SK-N-SH treated with all-trans-retinoic acid at 6 μM for 48 hours (cell line): ENCODE data around the gene CEP290.

Experiments used
- ATAC-seq: fragments of 200-7000 bp; cut with Tn5 transposase; 3 replicates; pipeline ENCODE4 v1.9.1; 2020; ENCODE audit warnings: mild to moderate bottlenecking, moderate library complexity
- ARNTL ChIP-seq: fragments of 450-650 bp; formaldehyde crosslinking; IDR thresholded peaks from 2 replicates; pipeline ENCODE4 v1.5.0; 2020; ENCODE audit warnings: low read depth, mild to moderate bottlenecking, moderate library complexity, borderline replicate concordance
- BACH2 ChIP-seq: fragments of 250-450 bp; sonication (Bioruptor Pico); IDR thresholded peaks from 2 replicates; pipeline ENCODE4 v1.9.0; 2021; ENCODE audit warnings: mild to moderate bottlenecking, borderline replicate concordance
- CSDC2 ChIP-seq: fragments of 250-450 bp; sonication (Bioruptor Pico); IDR thresholded peaks from 2 replicates; pipeline ENCODE4 v1.5.0; 2020; ENCODE audit warnings: mild to moderate bottlenecking, moderate library complexity
- ESRRG ChIP-seq: fragments of 250-450 bp; sonication (Bioruptor Pico); IDR thresholded peaks from 2 replicates; pipeline ENCODE4 v1.6.1; 2021; ENCODE audit warnings: mild to moderate bottlenecking
- GLIS3 ChIP-seq: fragments of 250-450 bp; sonication (Bioruptor Pico); IDR thresholded peaks from 2 replicates; pipeline ENCODE4 v1.5.0; 2020; ENCODE audit warnings: mild to moderate bottlenecking, moderate library complexity
- ISL1 ChIP-seq: fragments of 250-450 bp; sonication (Bioruptor Pico); IDR thresholded peaks from 2 replicates; pipeline ENCODE4 v2.1.2; 2022; ENCODE audit warnings: mild to moderate bottlenecking, moderate library complexity
- POU6F1 ChIP-seq: fragments of 250-450 bp; sonication (Bioruptor Pico); IDR thresholded peaks from 2 replicates; pipeline ENCODE4 v1.8.0; 2021; ENCODE audit warnings: low read depth, mild to moderate bottlenecking, moderate library complexity, borderline replicate concordance
- PPARA ChIP-seq: fragments of 250-450 bp; sonication (Bioruptor Pico); IDR thresholded peaks from 2 replicates; pipeline ENCODE4 v1.5.0; 2020; ENCODE audit warnings: mild to moderate bottlenecking, borderline replicate concordance
- RARB ChIP-seq: fragments of 250-450 bp; sonication (Bioruptor Pico); IDR thresholded peaks from 2 replicates; pipeline ENCODE4 v1.8.0; 2021; ENCODE audit warnings: mild to moderate bottlenecking, moderate library complexity
- SNAI2 ChIP-seq: fragments of 250-450 bp; sonication (Bioruptor Pico); IDR thresholded peaks from 2 replicates; pipeline ENCODE4 v1.5.0; 2020; ENCODE audit warnings: mild to moderate bottlenecking, moderate library complexity
- TCF4 ChIP-seq: fragments of 250-450 bp; sonication (Bioruptor Pico); IDR thresholded peaks from 2 replicates; pipeline ENCODE4 v1.8.0; 2021; ENCODE audit warnings: mild to moderate bottlenecking, moderate library complexity, borderline replicate concordance
- TOX ChIP-seq: fragments of 250-450 bp; sonication (Bioruptor Pico); IDR thresholded peaks from 2 replicates; pipeline ENCODE4 v1.8.0; 2021; ENCODE audit warnings: mild to moderate bottlenecking, moderate library complexity, borderline replicate concordance
- TSHZ2 ChIP-seq: fragments of 250-450 bp; sonication (Bioruptor Pico); IDR thresholded peaks from 2 replicates; pipeline ENCODE4 v1.5.0; 2020; ENCODE audit warnings: mild to moderate bottlenecking, moderate library complexity
- ZC3H10 ChIP-seq: fragments of 250-450 bp; sonication (Bioruptor Pico); IDR thresholded peaks from 2 replicates; pipeline ENCODE4 v1.5.1; 2021; ENCODE audit warnings: mild to moderate bottlenecking, moderate library complexity
- ZFP3 ChIP-seq: fragments of 250-450 bp; sonication (Bioruptor Pico); IDR thresholded peaks from 2 replicates; pipeline ENCODE4 v1.5.0; 2020; ENCODE audit warnings: mild to moderate bottlenecking, moderate library complexity
- ZFP30 ChIP-seq: fragments of 450-650 bp; formaldehyde crosslinking; IDR thresholded peaks from 2 replicates; pipeline ENCODE4 v1.5.0; 2022; ENCODE audit warnings: mild to moderate bottlenecking, moderate library complexity
- ZNF70 ChIP-seq: fragments of 450-650 bp; formaldehyde crosslinking; IDR thresholded peaks from 2 replicates; pipeline ENCODE4 v1.5.0; 2020; ENCODE audit warnings: mild to moderate bottlenecking, moderate library complexity
- ZNF8 ChIP-seq: fragments of 450-650 bp; formaldehyde crosslinking; IDR thresholded peaks from 2 replicates; pipeline ENCODE4 v1.5.0; 2020; ENCODE audit warnings: mild to moderate bottlenecking, moderate library complexity

The CEP290 gene

GRCh38 chr12:88141774-88142609 is at the start of gene CEP290, which contains the start of gene TMTC3:
Gene CEP290 (minus strand): TSS chr12:88142088. CDS start chr12:88141307, 781 bp downstream.
Gene TMTC3 (plus strand): TSS chr12:88142307. CDS start chr12:88148316, 6,009 bp downstream.
- TF ChIP-seq RARB (no peak), TSHZ2 (CRISPR knock-in tag) (peak; percentile 81; the same call in 1 of the 2 replicates)
- ATAC-seq = peak; percentile 99

- ATAC-seq = no peak
Observed at GRCh38 chr12:88188180-88188579, 46.3 kb upstream of the CEP290 start.

GRCh38 chr12:88187571-88187970 is 45.7 kb upstream of the CEP290 start:
- ATAC-seq = no peak
- no peak for TF ChIP-seq BACH2 (CRISPR knock-in tag)
- TF ChIP-seq, all 23 proteins: peak for 0

More at GRCh38 chr12:88188180-88188579, 46.3 kb upstream of the CEP290 start:
- TF ChIP-seq ISL1 (CRISPR knock-in tag) (peak; percentile 39; the same call in 1 of the 2 replicates), TOX (CRISPR knock-in tag) (no peak)

- TF ChIP-seq ZNF70 (CRISPR knock-in tag) = no peak
- no peak for TF ChIP-seq POU6F1
- no peak for TF ChIP-seq TCF4 (CRISPR knock-in tag)
- no peak for TF ChIP-seq ESRRG (CRISPR knock-in tag)
- TF ChIP-seq CSDC2 (CRISPR knock-in tag) = no peak
- no peak for TF ChIP-seq ZFP30 (CRISPR knock-in tag)
- no peak for TF ChIP-seq ISL1 (CRISPR knock-in tag)
- no peak for TF ChIP-seq GLIS3 (CRISPR knock-in tag)
- peak; percentile 82 for ATAC-seq
Observed at GRCh38 chr12:88185988-88186387, 44.1 kb upstream of the CEP290 start.

- TF ChIP-seq ARNTL (CRISPR knock-in tag) (no peak), ZNF8 (CRISPR knock-in tag) (peak; percentile 96), ZC3H10 (CRISPR knock-in tag) (no peak), RARB (no peak), PPARA (CRISPR knock-in tag) (no peak), SNAI2 (no peak), ZFP3 (CRISPR knock-in tag) (no peak), BACH2 (CRISPR knock-in tag) (no peak), GLIS3 (CRISPR knock-in tag) (no peak)
- TF ChIP-seq, all 23 proteins: peak for 1
- no peak for ATAC-seq
Observed at GRCh38 chr12:88185279-88185678, 43.4 kb upstream of the CEP290 start.

- no peak for ATAC-seq
Observed at GRCh38 chr12:88184196-88184595, 42.3 kb upstream of the CEP290 start.

More at GRCh38 chr12:88184196-88184595, 42.3 kb upstream of the CEP290 start:
- TF ChIP-seq ZFP3 (CRISPR knock-in tag) (no peak), RARB (no peak), ISL1 (CRISPR knock-in tag) (no peak), POU6F1 (no peak), ZNF8 (CRISPR knock-in tag) (no peak)
